A549 (cell line): ENCODE data around the gene DCHS2.

Source experiments
- BHLHE40 ChIP-seq: IDR thresholded peaks from 2 replicates; pipeline ENCODE4 v1.6.1; 2012; ENCODE audit warnings: low read depth, low read length, inconsistent platforms
- CHD2 ChIP-seq: fragments of 150-350 bp; IDR thresholded peaks from 2 replicates; pipeline ENCODE4 v1.6.1; 2014; ENCODE audit warnings: low read length; ENCODE audit not compliant: partially characterized antibody
- CTCF ChIP-seq: fragments of >200 bp; sonication (Bioruptor Twin); formaldehyde crosslinking; IDR thresholded peaks from 3 replicates; pipeline ENCODE4 v1.5.1; 2016
- EHMT2 ChIP-seq: fragments of 200-600 bp; sonication (generic); IDR thresholded peaks from 2 replicates; pipeline ENCODE4 v1.6.1; 2016; ENCODE audit warnings: antibody characterized with exemption, low read depth, mild to moderate bottlenecking, moderate library complexity
- EP300 ChIP-seq, 2 experiments: fragments of >200 bp; sonication (Bioruptor Twin); formaldehyde crosslinking; IDR thresholded peaks; 2 replicates in 1 of 2; 3 replicates in 1 of 2; pipeline ENCODE4 v1.6.1; 2016 to 2017
- HDAC2 ChIP-seq: fragments of 200-600 bp; sonication (generic); IDR thresholded peaks from 2 replicates; pipeline ENCODE4 v1.6.1; 2016
- HOXA7 ChIP-seq: fragments of 250-450 bp; sonication (Bioruptor Pico); IDR thresholded peaks from 2 replicates; pipeline ENCODE4 v1.5.0; 2020; ENCODE audit warnings: mild to moderate bottlenecking, moderate library complexity
- POLR2A ChIP-seq: IDR thresholded peaks from 2 replicates; pipeline ENCODE4 v1.6.1; 2012; ENCODE audit warnings: mild to moderate bottlenecking, low read length
- RFX5 ChIP-seq: fragments of 450-650 bp; IDR thresholded peaks from 2 replicates; pipeline ENCODE4 v1.7.1; 2014; ENCODE audit warnings: antibody characterized with exemption, mild to moderate bottlenecking, moderate library complexity
- TF ChIP-seq, protein P1 (sequence below): fragments of 250-450 bp; sonication (Bioruptor Pico); IDR thresholded peaks from 2 replicates; pipeline ENCODE4 v1.5.0; 2020; ENCODE audit warnings: low read depth, mild to moderate bottlenecking, moderate library complexity
- TF ChIP-seq, protein P2 (sequence below): fragments of 450-650 bp; IDR thresholded peaks from 2 replicates; pipeline ENCODE4 v1.6.1; 2014; ENCODE audit warnings: antibody characterized with exemption

GRCh38 chr4:154366956-154367355 is 124.6 kb downstream of the DCHS2 start:
- no peak for TF ChIP-seq HDAC2
- no peak for TF ChIP-seq EP300 (IDR thresholded peaks at IDR 0.05)
- TF ChIP-seq CTCF: no peak
- no peak for TF ChIP-seq POLR2A
- TF ChIP-seq CHD2: no peak
- no peak for TF ChIP-seq RFX5
- TF ChIP-seq, protein P1, sequence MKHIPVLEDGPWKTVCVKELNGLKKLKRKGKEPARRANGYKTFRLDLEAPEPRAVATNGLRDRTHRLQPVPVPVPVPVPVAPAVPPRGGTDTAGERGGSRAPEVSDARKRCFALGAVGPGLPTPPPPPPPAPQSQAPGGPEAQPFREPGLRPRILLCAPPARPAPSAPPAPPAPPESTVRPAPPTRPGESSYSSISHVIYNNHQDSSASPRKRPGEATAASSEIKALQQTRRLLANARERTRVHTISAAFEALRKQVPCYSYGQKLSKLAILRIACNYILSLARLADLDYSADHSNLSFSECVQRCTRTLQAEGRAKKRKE: no peak
- TF ChIP-seq HOXA7 (CRISPR knock-in tag): no peak
- no peak for TF ChIP-seq EHMT2
- no peak for TF ChIP-seq BHLHE40
- TF ChIP-seq, protein P2, sequence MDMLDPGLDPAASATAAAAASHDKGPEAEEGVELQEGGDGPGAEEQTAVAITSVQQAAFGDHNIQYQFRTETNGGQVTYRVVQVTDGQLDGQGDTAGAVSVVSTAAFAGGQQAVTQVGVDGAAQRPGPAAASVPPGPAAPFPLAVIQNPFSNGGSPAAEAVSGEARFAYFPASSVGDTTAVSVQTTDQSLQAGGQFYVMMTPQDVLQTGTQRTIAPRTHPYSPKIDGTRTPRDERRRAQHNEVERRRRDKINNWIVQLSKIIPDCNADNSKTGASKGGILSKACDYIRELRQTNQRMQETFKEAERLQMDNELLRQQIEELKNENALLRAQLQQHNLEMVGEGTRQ: no peak
